ENCODE data around the gene C14orf119. TPM values are rescaled to one million over a fixed set of nuclear protein-coding genes. Genes with fewer than 3 reads are reported as not detected.

The C14orf119 gene
- total RNA-seq, 1 experiment from 2014 or later, result 46.8 TPM

DNA sequence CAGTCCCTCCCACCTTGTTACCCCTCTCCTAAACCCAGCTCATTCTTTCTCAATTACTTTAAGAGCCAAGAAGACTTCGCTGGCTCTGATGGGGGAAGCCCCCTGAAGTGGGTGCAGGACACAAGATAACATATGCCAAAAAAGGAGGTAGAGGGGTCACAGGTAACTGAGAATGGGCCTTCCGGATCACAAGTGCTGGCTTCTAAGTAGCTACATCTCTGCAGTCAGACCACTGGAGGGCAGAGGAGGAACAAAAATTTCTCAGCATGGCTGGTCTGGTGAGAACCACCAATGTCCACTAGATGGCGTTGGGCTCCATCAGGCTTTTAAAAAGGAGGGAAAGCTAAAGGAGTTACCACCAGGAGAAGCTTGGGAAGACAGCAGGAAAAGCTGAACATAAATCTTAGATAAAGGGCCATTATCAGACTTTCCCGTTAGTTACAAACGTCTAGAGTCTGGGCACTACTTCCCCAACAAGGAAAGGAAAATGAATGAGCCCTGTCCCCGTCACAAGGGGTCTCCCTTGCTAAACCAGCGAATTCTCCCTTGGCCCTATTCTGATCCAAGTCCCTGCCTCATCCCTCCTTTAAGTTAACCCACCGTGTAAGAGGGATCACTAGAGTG, 26.4 kb upstream of the C14orf119 start:
- ChIA-PET RAD21 (ENCODE audit: low non-redundant PET in 1 of 2, low total read pairs in 2 of 2, uncharacterized antibody in 2 of 2, unreplicated experiment in 2 of 2) (interaction anchor here (0.6 to 1.2 kb wide), 11 partner anchors 11 to 86 kb away, joined by 3 to 5 read pairs (median 3); partner anchors contain the start of genes ACIN1 (in 2 of the 2), C14orf119 (in 1 of the 2) and CDH24 (in 1 of the 2)), CTCF (interaction anchor here (0.5 to 1.8 kb wide), 49 partner anchors 9 to 512 kb away, joined by 3 to 64 read pairs (median 5); partner anchors contain the start of genes ACIN1, AJUBA, C14orf119 and CDH24), POLR2A (interaction anchor here (0.8 to 1.9 kb wide), 7 partner anchors 10 to 238 kb away, joined by 3 to 19 read pairs (median 5); partner anchors contain the start of genes ACIN1, BCL2L2 and C14orf119)
- no peaks in the 10 kb centered on the region for H3K27me3 ChIP-seq (ENCODE audit: insufficient read depth, low read length)
- no peaks in the 10 kb centered on the region for H4K20me1 ChIP-seq (ENCODE audit: insufficient read depth)
- TSS peak; percentile 4 for BruUV-seq (replicated peaks)
- H3K27ac ChIP-seq (ENCODE audit: low read depth, low read length), result peak overlapping the region; percentile 54
- peak overlapping the region; percentile 31; the same call in 1 of the 2 replicates for H3K9ac ChIP-seq (ENCODE audit: low read length)
- no peaks in the 10 kb centered on the region for H3K9me2 ChIP-seq (ENCODE audit: insufficient read depth)
- 0 out of 2 replicates have a peak, but pooled peaks have one; percentile 17 for TF ChIP-seq POLR2AphosphoS5 (IDR thresholded peaks at IDR 0.05; ENCODE audit: low read depth, low read length)
- no peak for TF ChIP-seq FOSL1 (IDR thresholded peaks at IDR 0.05; ENCODE audit: low read depth)
- TF ChIP-seq, protein P1, sequence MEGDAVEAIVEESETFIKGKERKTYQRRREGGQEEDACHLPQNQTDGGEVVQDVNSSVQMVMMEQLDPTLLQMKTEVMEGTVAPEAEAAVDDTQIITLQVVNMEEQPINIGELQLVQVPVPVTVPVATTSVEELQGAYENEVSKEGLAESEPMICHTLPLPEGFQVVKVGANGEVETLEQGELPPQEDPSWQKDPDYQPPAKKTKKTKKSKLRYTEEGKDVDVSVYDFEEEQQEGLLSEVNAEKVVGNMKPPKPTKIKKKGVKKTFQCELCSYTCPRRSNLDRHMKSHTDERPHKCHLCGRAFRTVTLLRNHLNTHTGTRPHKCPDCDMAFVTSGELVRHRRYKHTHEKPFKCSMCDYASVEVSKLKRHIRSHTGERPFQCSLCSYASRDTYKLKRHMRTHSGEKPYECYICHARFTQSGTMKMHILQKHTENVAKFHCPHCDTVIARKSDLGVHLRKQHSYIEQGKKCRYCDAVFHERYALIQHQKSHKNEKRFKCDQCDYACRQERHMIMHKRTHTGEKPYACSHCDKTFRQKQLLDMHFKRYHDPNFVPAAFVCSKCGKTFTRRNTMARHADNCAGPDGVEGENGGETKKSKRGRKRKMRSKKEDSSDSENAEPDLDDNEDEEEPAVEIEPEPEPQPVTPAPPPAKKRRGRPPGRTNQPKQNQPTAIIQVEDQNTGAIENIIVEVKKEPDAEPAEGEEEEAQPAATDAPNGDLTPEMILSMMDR (IDR thresholded peaks at IDR 0.05 in 2 of 3, conservative IDR thresholded peaks at IDR 0.05 in 1 of 3; ENCODE audit: borderline replicate concordance in 1 of 3, insufficient read depth in 1 of 3, low read depth in 2 of 3, low read length in 2 of 3), result peak; percentile 99 to 100 (median 99)
- TF ChIP-seq YY1 (IDR thresholded peaks at IDR 0.05; ENCODE audit: extremely low read depth, insufficient replicate concordance, low read depth, low read length), result peak; percentile 20
- TF ChIP-seq, protein P2, sequence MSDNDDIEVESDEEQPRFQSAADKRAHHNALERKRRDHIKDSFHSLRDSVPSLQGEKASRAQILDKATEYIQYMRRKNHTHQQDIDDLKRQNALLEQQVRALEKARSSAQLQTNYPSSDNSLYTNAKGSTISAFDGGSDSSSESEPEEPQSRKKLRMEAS (IDR thresholded peaks at IDR 0.05), result 0 out of 2 replicates have a peak, but pooled peaks have one; percentile 37
- TF ChIP-seq RAD21 (IDR thresholded peaks at IDR 0.05; ENCODE audit: low read depth), result peak; percentile 80
- intact Hi-C loops (cut with micrococcal nuclease), result loop anchor here (1.0 to 2.0 kb wide), 2 partner anchors 26 to 40 kb away; partner anchors contain the start of genes ACIN1 and C14orf119
- H3K9me3 ChIP-seq (ENCODE audit: control insufficient read depth in 1 of 2, insufficient read depth in 1 of 2, low read depth in 1 of 2, low read length in 2 of 2), result no peaks in the 10 kb centered on the region
- H3K4me1 ChIP-seq (ENCODE audit: control insufficient read depth in 1 of 2, insufficient read depth in 2 of 2, low read length in 2 of 2), result peaks cover 29 to 36% of the 10 kb centered on the region in 2 experiments
- no peak overlapping the region for H2AFZ ChIP-seq (ENCODE audit: low read depth, low read length, poor library complexity, severe bottlenecking)
- DNase-seq (ENCODE audit: low read depth, low spot score) (peak; percentile 88), ATAC-seq (peak; percentile 76)
- H3K79me2 ChIP-seq (ENCODE audit: insufficient read depth, low read length), result peaks cover 66% of the 10 kb centered on the region
- H3K36me3 ChIP-seq (ENCODE audit: control insufficient read depth in 1 of 2, insufficient read depth in 2 of 2, low read length in 2 of 2), result peaks cover 37 to 54% of the 10 kb centered on the region in 2 experiments
- H3K4me3 ChIP-seq (replicated peaks in 1 of 2; ENCODE audit: low read depth in 1 of 2, low read length in 2 of 2), result no peak overlapping the region
- peak overlapping the region; percentile 43 for H3K4me2 ChIP-seq (ENCODE audit: low read length)

Data from HCT116 (cell line).